NCI-H2196 treated with DMSO at 0.1 percent for 48 hours (cell line): Measurements from ENCODE around the gene RNF5.

Experiments
- DNase-seq: peaks from one replicate; lab custom pipeline; 2025; ENCODE audit not compliant: unreplicated experiment; lab: John Stamatoyannopoulos, UW

The RNF5 gene

GRCh38 chr6:32151863-32152768 lies 26.1 kb upstream of the RNF5 start, which contains the start of gene PRRT1:
Gene PRRT1, minus strand, starts transcription at chr6:32151939. Its CDS starts 112 bp downstream, at chr6:32151827.
- DNase-seq: no peak

GRCh38 chr6:32152769-32153563 lies 25.2 kb upstream of the RNF5 start:
- no peak for DNase-seq

- peak; percentile 77 for DNase-seq
These were observed 24.4 kb upstream of the RNF5 start, which contains the start of gene PPT2 for GRCh38 chr6:32153564-32154513. Gene PPT2, plus strand, starts transcription at chr6:32154141. Its CDS starts 454 bp downstream, at chr6:32154595.

- DNase-seq: peak; percentile 64
These were observed 23.6 kb upstream of the RNF5 start for GRCh38 chr6:32154514-32155161.

GRCh38 chr6:32156891-32157290 lies 21.3 kb upstream of the RNF5 start:
- no peak for DNase-seq

GRCh38 chr6:32158052-32158451 lies 20.2 kb upstream of the RNF5 start:
- no peak for DNase-seq

GRCh38 chr6:32163559-32164258 lies 14.5 kb upstream of the RNF5 start:
- DNase-seq: no peak

- no peak for DNase-seq
These were observed 13.9 kb upstream of the RNF5 start, which contains the start of gene EGFL8 for GRCh38 chr6:32164295-32164694. Gene EGFL8, plus strand, starts transcription at chr6:32164595. Its CDS starts 1,571 bp downstream, at chr6:32166166.

GRCh38 chr6:32166411-32167061 lies 11.7 kb upstream of the RNF5 start:
- DNase-seq: no peak

- no peak for DNase-seq
These were observed 10.9 kb upstream of the RNF5 start for GRCh38 chr6:32167154-32167760.

- no peak for DNase-seq
These were observed 10.4 kb upstream of the RNF5 start for GRCh38 chr6:32167761-32168262.

GRCh38 chr6:32168350-32168749 lies 9.9 kb upstream of the RNF5 start:
- no peak for DNase-seq

GRCh38 chr6:32168807-32169591 lies 9.2 kb upstream of the RNF5 start:
- DNase-seq: no peak

- DNase-seq: no peak
These were observed 7.9 kb upstream of the RNF5 start for GRCh38 chr6:32170294-32170693.

- DNase-seq: no peak
These were observed 7.0 kb upstream of the RNF5 start for GRCh38 chr6:32171234-32171633.

- DNase-seq: no peak
These were observed 5.0 kb upstream of the RNF5 start for GRCh38 chr6:32173051-32173727.

GRCh38 chr6:32174416-32174815 lies 3.8 kb upstream of the RNF5 start:
- DNase-seq: no peak
